ENCODE data around the gene CDH22.

- TF ChIP-seq CTCF (IDR thresholded peaks at IDR 0.05) (no peak), POLR2A (IDR thresholded peaks at IDR 0.05) (no peak), POLR2AphosphoS5 (IDR thresholded peaks at IDR 0.05) (no peak)
Measured at GRCh38 chr20:46327557-46327956, 19.3 kb upstream of the CDH22 start.
